H1 (cell line): ENCODE data around the gene ZBTB42. TPM values are rescaled to one million over a fixed set of nuclear protein-coding genes. Genes with fewer than 3 reads are reported as not detected.
A peak's percentile ranks its signal among the peaks of the same experiment; 100 is the strongest.

Experiments
- ATF3 ChIP-seq: IDR thresholded peaks from 2 replicates; pipeline ENCODE4 v1.6.1; 2011; ENCODE audit warnings: low read depth, mild to moderate bottlenecking, low read length; ENCODE audit not compliant: insufficient read depth
- BACH1 ChIP-seq: IDR thresholded peaks from 2 replicates; pipeline ENCODE4 v1.6.1; 2012; ENCODE audit warnings: low read length, improper control_type of control experiment
- CBX8 ChIP-seq: fragments of 300-800, 300-1000 bp; sonication (generic); IDR thresholded peaks from 2 replicates; pipeline ENCODE4 v1.7.1; 2016; ENCODE audit warnings: low read depth, low read length, borderline replicate concordance
- CTCF ChIP-seq, 3 experiments: IDR thresholded peaks; 1 replicate in 2 of 3; 2 replicates in 1 of 3; pipeline versions ENCODE4 v1.5.1 to v1.6.1; 2011; ENCODE audit warnings: low read length in 3 of 3, mild to moderate bottlenecking in 3 of 3, inconsistent platforms in 2 of 3, low read depth in 1 of 3, moderate library complexity in 1 of 3; ENCODE audit not compliant: insufficient read depth in 1 of 3; ENCODE audit errors: control extremely low read depth in 1 of 3
- FOSL1 ChIP-seq: IDR thresholded peaks from 2 replicates; pipeline ENCODE4 v1.6.1; 2011; ENCODE audit warnings: mild to moderate bottlenecking, low read depth, low read length, moderate library complexity; ENCODE audit not compliant: insufficient read depth
- HDAC2 ChIP-seq, 2 experiments: fragments of 300-600 bp in 1 of 2; sonication (generic) in 1 of 2; IDR thresholded peaks; 2 replicates each; pipeline ENCODE4 v1.6.1; 2011 to 2012; ENCODE audit warnings: low read depth in 2 of 2, low read length in 2 of 2, mild to moderate bottlenecking in 2 of 2, moderate library complexity in 2 of 2, borderline replicate concordance in 1 of 2, inconsistent platforms in 1 of 2
- JUN ChIP-seq: IDR thresholded peaks from 2 replicates; pipeline ENCODE4 v1.6.1; 2011; ENCODE audit warnings: low read depth, mild to moderate bottlenecking, improper control_type of control experiment, low read length
- KDM4A ChIP-seq: IDR thresholded peaks from one replicate; pipeline ENCODE4 v1.7.1; 2012; ENCODE audit warnings: low read depth, mild to moderate bottlenecking, moderate library complexity, low read length, inconsistent platforms; ENCODE audit not compliant: severe bottlenecking
- NRF1 ChIP-seq: IDR thresholded peaks from 2 replicates; pipeline ENCODE4 v1.6.1; 2011; ENCODE audit warnings: mild to moderate bottlenecking, low read depth, low read length, improper control_type of control experiment
- RAD21 ChIP-seq, 2 experiments: IDR thresholded peaks in 1 of 2; conservative IDR thresholded peaks in 1 of 2; 2 replicates each; pipeline ENCODE4 v1.6.1; 2011; ENCODE audit warnings: low read depth in 2 of 2, low read length in 2 of 2, improper control_type of control experiment in 1 of 2, inconsistent platforms in 1 of 2, mild to moderate bottlenecking in 1 of 2, moderate library complexity in 1 of 2
- RXRA ChIP-seq: IDR thresholded peaks from 2 replicates; pipeline ENCODE4 v1.6.1; 2011; ENCODE audit warnings: low read depth, mild to moderate bottlenecking, low read length, moderate library complexity; ENCODE audit not compliant: insufficient read depth
- SIRT6 ChIP-seq: IDR thresholded peaks from one replicate; pipeline ENCODE4 v1.7.1; 2012; ENCODE audit warnings: low read length, inconsistent platforms
- SIX5 ChIP-seq: IDR thresholded peaks from 2 replicates; pipeline ENCODE4 v1.6.1; 2011; ENCODE audit warnings: mild to moderate bottlenecking, low read depth, low read length
- SP1 ChIP-seq: IDR thresholded peaks from 2 replicates; pipeline ENCODE4 v1.6.1; 2011; ENCODE audit warnings: low read depth, low read length
- SUZ12 ChIP-seq: fragments of 200-600 bp; sonication (generic); IDR thresholded peaks from 2 replicates; pipeline ENCODE4 v1.6.1; 2012; ENCODE audit warnings: mild to moderate bottlenecking, inconsistent platforms, low read length, moderate library complexity, mixed read lengths
- TAF7 ChIP-seq: optimal IDR thresholded peaks from 2 replicates; pipeline ENCODE3; 2011; ENCODE audit warnings: low read depth, mild to moderate bottlenecking, inconsistent platforms, low read length, moderate library complexity, borderline replicate concordance
- TEAD4 ChIP-seq: IDR thresholded peaks from 2 replicates; pipeline ENCODE4 v1.6.1; 2012; ENCODE audit warnings: low read depth, low read length, inconsistent platforms, mixed read lengths
- USF2 ChIP-seq: IDR thresholded peaks from 2 replicates; pipeline ENCODE4 v1.6.1; 2011; ENCODE audit warnings: low read length, improper control_type of control experiment
- polyA plus RNA-seq, 7 experiments: library from polyadenylated mRNA; depleted of rRNA in 3 of 7; stranded (reverse) in 5 of 7; unstranded in 2 of 7; fragments of >200 nt in 5 of 7; fragments of 200-250 nt in 2 of 7; gene quantifications; 1 replicate in 5 of 7; 2 replicates in 1 of 7; 4 replicates in 1 of 7; pipeline versions ENCODE4 v1.2.1 to v1.2.3, GENCODE V29; 2011 to 2013; ENCODE audit warnings: missing spikeins in 2 of 7, mixed read lengths in 2 of 7
- total RNA-seq: library from RNA; stranded (reverse); fragmentation: NEBNext Ultra II Directional; extraction: Animal tissue kit (Norgen Biotek cat#: 25700); gene quantifications from 2 replicates; pipeline ENCODE4 v1.2.1, GENCODE V29; 2021

The ZBTB42 gene
- total and polyA plus RNA-seq, 2 of the 8 experiments (the other 6 are each of a cell fraction or from before 2014, with no cell fraction given), result 2.8 to 3.1 TPM

- no peak for TF ChIP-seq CTCF (IDR thresholded peaks at IDR 0.05; ENCODE audit: control extremely low read depth in 1 of 3, insufficient read depth in 1 of 3, low read depth in 1 of 3, low read length in 3 of 3)
- peak; percentile 91 for TF ChIP-seq KDM4A
- TF ChIP-seq SIX5, result no peak
- no peak for TF ChIP-seq SIRT6
- no peak for TF ChIP-seq SUZ12
- TF ChIP-seq CBX8, result no peak
- no peak for TF ChIP-seq JUN
- no peak for TF ChIP-seq TEAD4
- no peak for TF ChIP-seq NRF1
- peak; percentile 91 for TF ChIP-seq SP1
- TF ChIP-seq RXRA, result no peak
- TF ChIP-seq HDAC2 (IDR thresholded peaks at IDR 0.05; ENCODE audit: borderline replicate concordance in 1 of 2, low read depth in 2 of 2, low read length in 2 of 2), result peak in 1 of 2 experiments; percentile 71; a peak in 1 of 4 replicates
- TF ChIP-seq USF2, result no peak
- peak; percentile 80 for TF ChIP-seq ATF3
- TF ChIP-seq RAD21 (IDR thresholded peaks at IDR 0.05 in 1 of 2, conservative IDR thresholded peaks at IDR 0.05 in 1 of 2; ENCODE audit: low read depth in 2 of 2, low read length in 2 of 2), result no peak
- peak; percentile 67; the same call in 1 of the 2 replicates for TF ChIP-seq BACH1
- TF ChIP-seq FOSL1, result no peak
- TF ChIP-seq TAF7, result peak; percentile 34
These were observed 48.0 kb upstream of the ZBTB42 start, which contains the start of gene SIVA1 (continued) for GRCh38 chr14:104752735-104753527.
